Measurements from ENCODE around the gene NAA38.

Gene NAA38

GRCh38 chr17:7856811-7857712 lies at the start of gene NAA38:
Gene NAA38 (minus strand): TSS chr17:7857559. CDS start chr17:7857463, 96 bp downstream.
- peak; percentile 82 for DNase-seq

- DNase-seq: no peak
Measured at GRCh38 chr17:7903154-7904103, 46.1 kb upstream of the NAA38 start.

- DNase-seq: no peak
Measured at GRCh38 chr17:7897773-7898172, 40.4 kb upstream of the NAA38 start.

- DNase-seq: no peak
Measured at GRCh38 chr17:7897090-7897489, 39.7 kb upstream of the NAA38 start.

- no peak for DNase-seq
Measured at GRCh38 chr17:7894866-7895265, 37.5 kb upstream of the NAA38 start.

- DNase-seq: no peak
Measured at GRCh38 chr17:7894226-7894625, 36.9 kb upstream of the NAA38 start.

- no peak for DNase-seq
Measured at GRCh38 chr17:7893187-7893880, 36.0 kb upstream of the NAA38 start.

- DNase-seq: no peak
Measured at GRCh38 chr17:7889166-7889955, 32.0 kb upstream of the NAA38 start.

- DNase-seq: no peak
Measured at GRCh38 chr17:7888184-7888920, 31.0 kb upstream of the NAA38 start, which contains the start of gene CHD3. Gene CHD3 (plus strand): TSS chr17:7888789. CDS start chr17:7889001, 212 bp downstream.

GRCh38 chr17:7887482-7888183 lies 30.3 kb upstream of the NAA38 start:
- peak; percentile 60 for DNase-seq

- DNase-seq: no peak
Measured at GRCh38 chr17:7887038-7887481, 29.7 kb upstream of the NAA38 start.

- peak; percentile 17 for DNase-seq
Measured at GRCh38 chr17:7886227-7887037, 29.1 kb upstream of the NAA38 start.

GRCh38 chr17:7885367-7886226 lies 28.2 kb upstream of the NAA38 start:
- DNase-seq: peak; percentile 67

- no peak for DNase-seq
Measured at GRCh38 chr17:7884581-7885366, 27.4 kb upstream of the NAA38 start.

GRCh38 chr17:7883781-7884386 lies 26.5 kb upstream of the NAA38 start:
- no peak for DNase-seq

GRCh38 chr17:7882629-7883028 lies 25.3 kb upstream of the NAA38 start:
- DNase-seq: no peak

GRCh38 chr17:7882068-7882467 lies 24.7 kb upstream of the NAA38 start:
- no peak for DNase-seq
